GM21447 (cell line): ENCODE measurements around the gene OLFM1.

Experiments used
- ATAC-seq: cut with Tn5 transposase; IDR thresholded peaks from one replicate; pipeline ENCODE4 v1.9.1; 2021; ENCODE audit not compliant: unreplicated experiment

Gene OLFM1

GRCh38 chr9:135088979-135089847 is 1.7 kb downstream of the OLFM1 start:
- no peak for ATAC-seq

- ATAC-seq, result no peak
These were observed 2.6 kb downstream of the OLFM1 start for GRCh38 chr9:135090081-135090480.

GRCh38 chr9:135090547-135090946 is 3.1 kb downstream of the OLFM1 start:
- no peak for ATAC-seq

- no peak for ATAC-seq
These were observed 4.1 kb downstream of the OLFM1 start for GRCh38 chr9:135091545-135091944.

GRCh38 chr9:135093111-135093510 is 5.6 kb downstream of the OLFM1 start:
- ATAC-seq, result no peak

- no peak for ATAC-seq
These were observed 6.6 kb downstream of the OLFM1 start for GRCh38 chr9:135093911-135094584.

- no peak for ATAC-seq
These were observed 8.3 kb downstream of the OLFM1 start for GRCh38 chr9:135095470-135096407.

GRCh38 chr9:135096408-135096895 is 9.0 kb downstream of the OLFM1 start:
- no peak for ATAC-seq

GRCh38 chr9:135098400-135099105 is 11.1 kb downstream of the OLFM1 start:
- ATAC-seq, result no peak

GRCh38 chr9:135099574-135099973 is 12.1 kb downstream of the OLFM1 start:
- ATAC-seq, result no peak

GRCh38 chr9:135100241-135100681 is 12.8 kb downstream of the OLFM1 start:
- ATAC-seq, result no peak

- ATAC-seq, result no peak
These were observed 13.4 kb downstream of the OLFM1 start for GRCh38 chr9:135100725-135101410.

GRCh38 chr9:135101486-135101885 is 14.0 kb downstream of the OLFM1 start:
- ATAC-seq, result no peak

- ATAC-seq, result no peak
These were observed 14.5 kb downstream of the OLFM1 start for GRCh38 chr9:135101926-135102325.

- no peak for ATAC-seq
These were observed 14.9 kb downstream of the OLFM1 start for GRCh38 chr9:135102331-135102730.

GRCh38 chr9:135103001-135103446 is 15.6 kb downstream of the OLFM1 start:
- ATAC-seq, result no peak

GRCh38 chr9:135103931-135104639 is 16.6 kb downstream of the OLFM1 start:
- no peak for ATAC-seq

GRCh38 chr9:135104761-135105160 is 17.3 kb downstream of the OLFM1 start:
- ATAC-seq, result no peak

GRCh38 chr9:135105211-135105745 is 17.8 kb downstream of the OLFM1 start:
- ATAC-seq, result no peak
